Astrocyte (in vitro differentiated cells and primary cell): ENCODE measurements around the gene KDM6B.

ENCODE experiments used
- EZH2 ChIP-seq: IDR thresholded peaks from 2 replicates; pipeline ENCODE4 v1.6.1; 2012; ENCODE audit warnings: mild to moderate bottlenecking, low read length, inconsistent platforms; ENCODE audit not compliant: insufficient read depth
- TF ChIP-seq, protein P1 (sequence below): IDR thresholded peaks from 2 replicates; pipeline ENCODE4 v1.5.1; 2011; ENCODE audit warnings: low read depth, mild to moderate bottlenecking, inconsistent platforms, low read length, moderate library complexity; ENCODE audit not compliant: insufficient read depth

DNA sequence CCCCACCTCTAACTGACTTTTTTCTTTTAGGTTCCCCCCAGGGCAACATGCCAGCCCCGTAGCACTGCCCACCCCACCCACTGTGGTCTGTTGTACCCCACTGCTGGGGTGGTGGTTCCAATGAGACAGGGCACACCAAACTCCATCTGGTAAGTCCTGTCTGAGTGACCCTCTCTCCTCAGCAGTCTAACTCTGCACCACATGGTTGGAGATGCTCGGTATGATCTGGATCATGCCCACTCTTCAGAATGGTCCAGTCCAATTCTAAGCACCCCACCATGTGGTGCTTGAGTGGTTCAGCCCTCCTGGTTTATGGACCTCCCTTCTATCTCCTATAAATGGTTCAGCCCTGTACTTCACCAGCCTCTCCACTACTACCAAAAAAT is 5.9 kb downstream of the KDM6B start:
- TF ChIP-seq, protein P1, sequence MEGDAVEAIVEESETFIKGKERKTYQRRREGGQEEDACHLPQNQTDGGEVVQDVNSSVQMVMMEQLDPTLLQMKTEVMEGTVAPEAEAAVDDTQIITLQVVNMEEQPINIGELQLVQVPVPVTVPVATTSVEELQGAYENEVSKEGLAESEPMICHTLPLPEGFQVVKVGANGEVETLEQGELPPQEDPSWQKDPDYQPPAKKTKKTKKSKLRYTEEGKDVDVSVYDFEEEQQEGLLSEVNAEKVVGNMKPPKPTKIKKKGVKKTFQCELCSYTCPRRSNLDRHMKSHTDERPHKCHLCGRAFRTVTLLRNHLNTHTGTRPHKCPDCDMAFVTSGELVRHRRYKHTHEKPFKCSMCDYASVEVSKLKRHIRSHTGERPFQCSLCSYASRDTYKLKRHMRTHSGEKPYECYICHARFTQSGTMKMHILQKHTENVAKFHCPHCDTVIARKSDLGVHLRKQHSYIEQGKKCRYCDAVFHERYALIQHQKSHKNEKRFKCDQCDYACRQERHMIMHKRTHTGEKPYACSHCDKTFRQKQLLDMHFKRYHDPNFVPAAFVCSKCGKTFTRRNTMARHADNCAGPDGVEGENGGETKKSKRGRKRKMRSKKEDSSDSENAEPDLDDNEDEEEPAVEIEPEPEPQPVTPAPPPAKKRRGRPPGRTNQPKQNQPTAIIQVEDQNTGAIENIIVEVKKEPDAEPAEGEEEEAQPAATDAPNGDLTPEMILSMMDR, result no peak
- TF ChIP-seq EZH2, result no peak
